Uterus (tissue), 2 donors: ENCODE results near the gene SNTB2.

Experiments used
- CTCF ChIP-seq, 4 experiments: fragments of 200-600 bp in 2 of 4; fragments of 450-650 bp in 2 of 4; sonication (generic) in 2 of 4; IDR thresholded peaks; one replicate each; pipeline ENCODE4 v1.5.1; 2016 to 2019; ENCODE audit warnings: antibody characterized with exemption in 4 of 4, mild to moderate bottlenecking in 2 of 4, moderate library complexity in 1 of 4
- POLR2A ChIP-seq, 2 donors: fragments of 450-650 bp; IDR thresholded peaks; one replicate each; pipeline ENCODE4 v1.6.1; 2016; ENCODE audit warnings: antibody characterized with exemption in 2 of 2, mild to moderate bottlenecking in 1 of 2, moderate library complexity in 1 of 2

- TF ChIP-seq CTCF (IDR thresholded peaks at IDR 0.05) (no peak), POLR2A (IDR thresholded peaks at IDR 0.05) (no peak)
Observed at GRCh38 chr16:69260506-69260905, 73.5 kb downstream of the SNTB2 start.
